GM18517 (cell line): Measurements from ENCODE around the gene CBLB.

ENCODE experiments used
- ATAC-seq: cut with Tn5 transposase; IDR thresholded peaks from one replicate; pipeline ENCODE4 v1.9.1; 2021; ENCODE audit warnings: mild to moderate bottlenecking, moderate library complexity; ENCODE audit not compliant: unreplicated experiment

CBLB gene

DNA sequence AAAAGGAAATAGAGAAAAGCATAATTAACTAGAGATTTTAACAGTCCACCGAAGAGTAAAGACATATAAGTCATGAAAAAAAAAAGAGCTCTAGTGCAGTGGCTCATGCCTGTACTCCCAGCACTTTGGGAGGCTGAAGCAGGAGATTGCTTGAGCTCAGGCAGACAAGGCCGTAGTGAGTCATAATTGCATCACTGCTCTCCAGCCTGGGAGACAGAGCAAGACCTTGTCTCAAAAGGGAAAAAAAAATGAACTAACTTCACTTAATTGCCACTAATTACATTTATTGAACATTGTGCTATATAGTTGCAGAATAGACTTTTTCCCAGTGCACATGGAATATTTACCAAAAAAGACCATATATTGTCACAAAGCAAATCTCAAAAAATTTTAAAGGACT lies 221.8 kb downstream of the CBLB start:
- no peak for ATAC-seq

DNA sequence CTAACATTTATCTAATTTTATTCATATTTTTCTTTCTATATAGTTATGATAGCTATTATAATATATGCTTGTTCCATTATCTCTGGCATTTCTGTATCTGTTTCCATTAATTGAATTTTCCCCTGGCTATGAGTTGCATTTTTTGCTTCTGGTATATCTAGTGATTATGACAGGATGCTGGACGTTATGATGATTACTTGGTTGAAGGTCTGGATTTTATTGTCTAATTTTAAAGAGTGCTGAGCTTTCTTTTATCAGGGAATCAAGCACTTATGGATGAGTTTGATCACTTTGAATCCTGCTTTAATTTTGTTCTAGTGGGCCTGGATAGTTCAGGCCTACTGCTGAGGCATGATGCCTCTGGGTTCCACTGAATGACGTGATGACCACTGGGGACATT lies 229.7 kb downstream of the CBLB start:
- ATAC-seq = no peak

DNA sequence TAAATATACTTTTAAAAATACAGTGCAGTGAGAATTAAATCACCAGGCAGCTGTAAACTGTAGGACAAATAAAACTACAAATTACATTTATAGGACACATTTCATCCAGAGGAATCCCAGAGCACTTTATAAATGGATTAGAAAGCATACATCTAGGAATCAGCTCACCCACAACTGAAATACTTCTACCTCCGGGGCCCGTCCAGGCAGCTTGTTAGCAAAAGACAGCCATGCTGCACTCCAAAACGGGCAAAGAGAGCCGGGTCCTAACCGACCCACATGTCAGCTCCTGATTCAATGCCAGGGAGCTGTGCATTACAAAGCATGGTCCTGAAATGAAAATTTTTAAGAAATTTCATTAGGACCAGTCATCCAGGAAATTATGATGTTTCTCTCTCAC lies 234.1 kb downstream of the CBLB start:
- ATAC-seq = no peak

DNA sequence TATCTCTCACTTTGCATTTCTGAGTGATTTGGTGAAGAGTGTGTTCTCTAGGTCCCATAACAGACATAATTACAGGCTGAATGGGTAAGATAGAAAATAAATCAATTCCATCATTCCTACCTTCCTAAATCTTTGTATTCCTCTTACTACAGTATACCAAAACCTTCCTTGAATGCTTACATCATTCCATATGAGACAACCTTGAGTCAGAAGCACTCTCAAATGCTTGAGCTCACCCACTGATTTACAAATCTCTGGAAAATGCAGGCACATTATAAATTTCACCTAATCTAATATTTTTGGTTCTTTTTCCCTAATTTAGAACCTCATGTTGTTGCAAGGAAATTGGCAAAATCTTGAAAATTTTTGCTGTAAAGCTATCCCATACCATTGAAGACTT lies 239.1 kb downstream of the CBLB start:
- ATAC-seq = no peak

DNA sequence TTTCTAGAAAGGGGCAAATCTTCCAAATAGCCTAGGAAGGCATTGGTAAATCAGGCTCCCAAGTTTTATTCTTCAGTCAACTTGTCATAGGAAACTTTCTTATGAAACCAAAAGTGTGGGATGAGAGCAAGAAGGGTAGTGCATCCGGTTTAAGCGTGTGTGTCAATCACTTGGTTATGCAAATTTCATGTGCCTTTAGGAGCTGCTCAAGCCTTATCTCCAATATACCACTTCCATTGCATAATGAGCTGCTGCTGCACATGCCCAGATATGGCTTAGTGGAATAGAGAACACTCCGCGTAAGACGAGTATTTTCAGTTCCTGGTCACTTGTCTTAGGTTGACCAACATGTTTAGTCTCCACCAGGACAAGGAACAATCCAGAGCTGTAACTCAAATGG lies 242.1 kb downstream of the CBLB start:
- ATAC-seq = no peak

DNA sequence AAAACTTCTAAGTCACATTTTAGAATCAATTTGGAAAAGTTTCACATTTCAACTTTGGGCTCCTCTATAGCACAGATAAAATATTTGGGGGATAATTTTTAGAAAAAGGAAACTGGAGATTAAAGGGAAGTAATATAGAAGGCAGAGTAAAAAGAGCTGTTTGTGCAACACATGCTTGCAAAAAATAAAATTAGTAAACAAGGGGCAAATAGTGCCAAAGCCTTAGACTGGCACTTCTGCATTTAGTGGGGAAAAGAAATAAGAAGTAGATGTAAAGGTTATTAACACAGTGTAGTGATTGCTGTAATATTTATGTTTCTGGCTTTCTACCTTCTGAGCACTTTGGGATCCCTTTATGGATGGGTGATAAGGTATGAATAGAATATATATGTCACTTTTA lies 246.6 kb downstream of the CBLB start:
- ATAC-seq = no peak

DNA sequence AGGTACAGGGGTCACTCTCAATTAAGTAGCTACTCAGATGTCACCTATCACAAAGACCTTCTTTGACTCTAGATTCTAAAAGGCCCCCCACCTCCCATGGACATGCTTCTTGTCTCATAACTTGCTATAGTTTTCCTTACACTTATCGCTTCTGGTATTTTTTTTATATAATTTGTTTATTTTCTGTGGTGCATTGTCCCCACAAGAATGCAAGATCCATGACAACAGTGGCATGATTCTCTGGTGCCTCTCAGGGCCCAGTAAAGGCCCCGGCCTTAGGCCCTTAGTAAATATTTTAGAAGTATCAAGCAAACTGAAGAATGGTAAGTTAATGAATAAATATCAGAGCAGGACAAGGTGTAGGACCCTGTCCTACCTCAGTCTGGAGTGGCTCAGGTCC lies 248.6 kb downstream of the CBLB start:
- no peak for ATAC-seq

DNA sequence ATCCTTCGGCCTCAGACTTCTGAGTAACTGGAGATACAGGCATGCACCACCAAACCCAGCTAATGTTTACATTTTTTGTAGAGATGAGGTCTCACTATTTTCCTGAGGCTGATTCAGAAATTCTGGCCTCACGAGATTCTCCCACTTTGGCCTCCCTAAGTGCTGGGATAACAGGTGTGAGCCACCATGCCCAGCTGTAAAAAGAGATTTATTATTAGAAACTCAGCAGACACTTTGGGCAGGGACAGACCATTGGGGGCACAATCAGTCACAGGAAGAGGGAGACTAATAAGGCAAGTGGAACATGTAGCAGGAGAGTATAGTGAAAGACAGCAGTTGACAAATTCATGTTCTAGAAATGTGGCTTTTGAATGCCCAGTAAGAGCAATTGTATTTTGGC lies 249.2 kb downstream of the CBLB start:
- no peak for ATAC-seq

DNA sequence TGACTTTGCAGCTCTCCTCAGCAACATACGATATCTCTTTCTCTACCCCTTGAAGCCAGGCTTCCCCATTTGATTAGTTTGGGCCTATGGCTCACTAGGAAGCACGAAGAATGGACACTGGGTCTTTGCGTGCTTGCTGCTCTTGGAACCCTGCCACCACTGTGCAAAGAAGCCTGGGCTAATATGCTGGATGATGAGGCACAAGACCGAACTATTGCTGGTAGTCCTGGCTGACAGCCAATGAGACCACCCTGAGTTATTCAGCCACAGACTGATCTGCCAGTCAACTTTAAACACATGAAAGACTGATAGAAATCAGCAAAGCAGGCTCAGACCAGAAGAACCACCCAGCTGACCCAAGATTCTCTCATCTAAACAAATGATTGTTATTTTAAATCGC lies 250.3 kb downstream of the CBLB start:
- no peak for ATAC-seq

DNA sequence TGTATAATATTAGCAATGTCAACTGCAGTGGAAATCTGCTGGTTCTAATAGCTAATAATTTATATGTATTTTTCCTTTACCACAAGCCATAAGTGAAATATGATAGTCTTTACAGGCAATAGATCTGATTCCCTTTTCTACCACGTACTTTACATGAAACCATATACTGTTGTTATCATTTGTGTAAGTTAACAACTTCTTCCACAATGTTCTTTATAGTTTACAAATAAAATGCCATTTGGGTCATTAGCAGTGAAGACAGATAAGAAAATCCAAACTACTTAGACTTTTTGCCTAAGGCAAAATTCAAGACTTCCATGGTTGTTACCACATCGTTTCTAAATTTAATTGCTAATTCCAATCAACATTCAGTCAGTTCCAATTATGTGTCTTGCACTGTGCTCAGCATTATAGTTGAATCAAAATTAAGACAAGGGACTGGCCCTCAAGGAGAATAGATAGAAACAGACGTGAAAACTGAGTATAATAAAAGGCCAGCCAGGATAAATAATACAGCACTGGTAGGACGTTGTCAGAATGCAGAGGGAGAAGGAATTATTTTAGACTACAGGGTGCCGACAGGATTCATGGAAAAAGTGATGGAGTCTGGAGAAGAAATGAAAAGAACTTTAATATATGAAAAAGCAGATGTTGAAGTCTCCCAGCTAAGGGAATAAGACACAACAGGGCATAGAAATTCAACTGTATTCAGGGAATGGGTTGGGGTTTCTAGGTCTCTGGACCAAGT lies 252.3 kb downstream of the CBLB start:
- no peak for ATAC-seq

DNA sequence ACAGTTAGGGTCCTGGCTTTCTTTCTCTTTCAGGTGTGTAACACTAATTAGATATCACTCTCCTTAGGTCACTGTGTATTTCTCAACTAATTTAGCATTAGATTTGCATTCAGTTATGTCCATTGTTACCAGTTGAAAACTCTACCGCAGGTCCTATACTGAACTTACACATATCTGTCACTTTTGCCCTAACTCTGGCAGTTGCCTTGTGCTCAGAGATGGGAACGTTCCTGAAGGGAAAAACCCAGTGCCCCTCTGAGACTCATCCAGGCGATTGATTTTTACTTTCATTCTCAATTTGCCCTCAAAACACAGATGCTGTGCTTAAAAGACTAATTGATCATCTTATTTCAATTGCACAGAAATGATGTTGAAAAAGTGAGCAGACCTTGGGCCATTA lies 253.0 kb downstream of the CBLB start:
- no peak for ATAC-seq

DNA sequence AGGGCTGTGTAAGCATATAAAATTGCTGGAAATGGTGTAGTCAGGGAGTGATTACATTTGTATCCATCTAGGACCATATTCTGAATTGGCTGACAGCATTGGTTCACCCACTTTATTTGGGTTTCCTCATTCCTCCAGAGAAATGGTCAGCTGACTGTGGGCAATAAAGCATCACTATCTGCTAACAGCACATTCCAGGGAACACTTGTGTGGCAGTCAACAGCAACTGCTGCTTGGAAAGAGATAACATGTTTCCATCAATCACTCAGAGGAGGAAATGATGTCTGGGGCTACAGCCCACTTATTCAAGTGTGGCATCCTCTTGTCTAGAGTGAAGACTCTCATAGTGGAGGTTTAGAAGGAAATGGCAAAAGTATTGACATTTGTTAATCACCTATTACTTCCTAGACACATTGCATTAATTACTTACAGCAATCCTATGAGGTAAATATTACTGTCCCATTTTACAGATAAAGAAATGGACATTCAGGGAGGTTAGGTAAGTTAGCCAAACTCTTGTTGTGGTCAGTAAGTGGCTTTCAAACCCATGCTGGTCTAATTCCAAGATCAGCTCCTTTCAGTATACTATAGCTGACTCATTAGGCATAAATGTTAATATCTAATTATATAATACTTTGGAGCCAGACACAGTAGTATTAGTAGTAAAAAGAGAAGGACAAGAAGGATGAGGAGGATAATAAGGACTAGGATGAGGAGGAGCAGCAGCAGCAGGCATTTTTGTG lies 254.4 kb downstream of the CBLB start:
- ATAC-seq = no peak

DNA sequence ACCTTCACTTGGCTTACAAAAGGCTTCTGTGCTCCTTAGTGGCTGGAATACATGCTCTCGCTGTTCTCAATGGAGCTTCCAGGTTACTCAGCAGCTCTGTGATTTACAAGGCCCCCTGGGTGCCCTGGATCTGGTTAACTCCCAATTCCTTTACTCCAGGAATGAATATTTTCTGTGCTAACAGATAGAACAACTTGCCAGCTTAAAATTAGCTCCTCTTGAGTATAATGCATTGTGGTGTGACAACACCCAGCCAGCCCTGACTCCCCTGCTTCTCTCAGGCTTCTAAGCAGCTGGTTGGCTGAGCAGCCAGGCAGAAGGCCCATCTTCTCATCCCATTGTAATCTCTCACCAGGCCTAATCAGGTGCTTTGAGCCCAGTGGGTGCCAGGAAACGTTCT lies 255.7 kb downstream of the CBLB start:
- ATAC-seq = no peak

DNA sequence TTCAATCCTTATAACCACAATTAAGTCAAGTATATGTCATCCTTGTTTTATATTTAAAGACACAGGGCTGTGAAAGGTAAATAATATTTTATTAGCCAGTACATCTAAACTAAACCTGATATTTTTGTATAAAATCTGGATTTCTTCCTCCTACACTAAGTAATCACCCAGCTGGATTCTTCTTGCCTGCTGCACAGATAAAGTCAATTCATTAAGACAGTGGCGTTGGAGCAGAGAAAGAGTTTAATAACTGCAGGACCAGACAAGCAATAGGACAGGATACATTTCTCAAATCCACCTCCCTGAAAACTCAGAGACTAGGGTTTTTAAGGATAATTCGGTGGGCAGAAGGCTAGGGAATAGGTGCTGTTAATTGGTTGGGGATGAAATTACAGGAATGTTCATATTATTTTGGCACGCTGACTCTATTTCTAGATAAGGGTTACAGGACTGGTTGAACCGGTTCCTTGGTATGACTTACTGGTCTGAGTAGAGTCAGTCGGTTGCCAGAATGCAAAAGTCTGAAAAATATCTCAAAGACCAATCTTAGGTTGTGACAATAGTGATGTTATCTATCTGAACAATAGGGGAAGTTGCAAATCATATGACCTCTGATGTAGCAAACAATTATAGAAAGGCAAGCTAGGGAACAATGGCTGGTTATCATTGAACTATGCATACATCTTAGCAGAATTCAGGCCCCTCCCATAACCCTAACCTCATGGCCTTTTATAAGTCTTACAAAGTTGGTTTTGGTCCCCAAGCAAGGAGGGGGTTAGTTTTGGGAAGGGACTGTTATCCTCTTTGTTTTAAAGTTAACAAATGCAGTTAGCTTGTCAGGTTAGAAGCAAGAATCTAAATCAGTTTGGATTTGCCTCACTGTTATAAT lies 257.3 kb downstream of the CBLB start:
- no peak for ATAC-seq

DNA sequence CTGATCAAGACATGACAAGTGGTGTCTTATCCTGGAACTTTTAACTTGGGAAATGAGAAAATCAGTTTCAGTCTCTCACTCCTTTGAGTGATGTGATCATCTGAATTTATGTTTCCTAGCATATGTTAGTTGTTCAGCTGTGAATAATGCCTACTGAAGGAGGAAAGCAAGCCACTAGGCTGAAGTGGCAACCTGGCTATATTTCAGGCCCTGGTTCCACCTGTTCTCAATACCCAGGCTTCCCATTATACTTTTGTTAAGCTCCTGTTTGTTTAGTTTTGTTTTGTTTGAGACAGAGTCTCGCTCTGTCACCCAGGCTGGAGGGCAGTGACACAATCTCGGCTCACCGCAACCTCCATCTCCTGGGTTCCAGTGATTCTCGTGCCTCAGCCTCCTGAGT lies 258.3 kb downstream of the CBLB start:
- ATAC-seq = no peak

DNA sequence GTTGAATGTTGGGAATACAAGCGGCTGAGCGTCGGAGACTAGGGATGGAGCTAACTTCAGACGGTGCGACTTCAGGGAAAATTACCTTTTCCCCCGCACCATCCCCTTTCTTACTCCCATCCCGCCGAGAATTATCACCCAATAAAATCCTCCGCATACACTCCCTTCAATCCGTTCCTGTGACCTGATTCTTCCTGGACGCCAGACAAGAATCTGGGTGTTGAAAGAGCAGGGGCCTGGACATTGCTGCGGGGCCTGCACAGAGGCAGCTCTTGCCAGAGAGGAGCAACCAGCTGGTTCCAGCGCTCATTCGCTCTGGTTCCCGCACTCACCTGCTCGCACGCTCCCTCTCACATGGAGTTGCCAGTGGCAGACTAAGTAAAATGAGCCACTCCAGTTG lies 260.2 kb downstream of the CBLB start:
- ATAC-seq = no peak

DNA sequence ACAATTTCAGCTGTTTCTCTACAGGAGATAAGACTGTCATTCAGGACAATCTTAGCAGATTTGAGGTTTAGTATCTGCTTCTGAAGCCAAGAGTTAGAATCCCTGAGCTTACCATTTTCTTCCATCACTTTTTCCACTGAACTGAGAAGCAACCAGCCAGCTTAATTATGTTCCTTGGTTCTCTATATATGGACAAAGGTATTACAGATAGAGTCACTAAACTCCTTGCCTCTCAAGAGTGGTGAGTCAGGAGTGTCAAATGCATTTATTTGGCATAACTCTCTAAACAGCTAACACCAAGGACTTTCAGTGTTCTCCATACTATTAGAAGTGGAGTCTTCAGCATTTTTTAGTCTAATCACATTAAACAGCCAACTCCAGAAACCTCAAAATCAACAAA lies 262.8 kb downstream of the CBLB start:
- no peak for ATAC-seq
